ENCODE measurements around the gene TANGO2. TPM values are rescaled to one million over a fixed set of nuclear protein-coding genes. Genes with fewer than 3 reads are reported as not detected.

TANGO2 gene
- total and polyA plus RNA-seq, 2 of the 8 experiments (the other 6 are each of a cell fraction or from before 2014, with no cell fraction given): 10.1 to 18.4 TPM

- TF ChIP-seq KDM1A (IDR thresholded peaks at IDR 0.05; ENCODE audit: borderline replicate concordance, low read length) (no peak), RAD21 (IDR thresholded peaks at IDR 0.05 in 1 of 2, conservative IDR thresholded peaks at IDR 0.05 in 1 of 2; ENCODE audit: low read depth in 2 of 2, low read length in 2 of 2) (no peak), POLR2A (IDR thresholded peaks at IDR 0.05; ENCODE audit: control extremely low read depth in 1 of 2, low read depth in 2 of 2, low read length in 2 of 2) (no peak), SP2 (IDR thresholded peaks at IDR 0.05; ENCODE audit: low read length) (no peak)
Measured at GRCh38 chr22:19976671-19977070, 44.2 kb upstream of the TANGO2 start (continued).

All from H1 (cell line).